ENCODE data around the gene ILF2. TPM values are rescaled to one million over a fixed set of nuclear protein-coding genes. Genes with fewer than 3 reads are reported as not detected.

The ILF2 gene
- total and polyA plus RNA-seq, 2 donors (not counting 1 experiment from before 2014, with no cell fraction given): 89.8 to 94.0 TPM

DNA sequence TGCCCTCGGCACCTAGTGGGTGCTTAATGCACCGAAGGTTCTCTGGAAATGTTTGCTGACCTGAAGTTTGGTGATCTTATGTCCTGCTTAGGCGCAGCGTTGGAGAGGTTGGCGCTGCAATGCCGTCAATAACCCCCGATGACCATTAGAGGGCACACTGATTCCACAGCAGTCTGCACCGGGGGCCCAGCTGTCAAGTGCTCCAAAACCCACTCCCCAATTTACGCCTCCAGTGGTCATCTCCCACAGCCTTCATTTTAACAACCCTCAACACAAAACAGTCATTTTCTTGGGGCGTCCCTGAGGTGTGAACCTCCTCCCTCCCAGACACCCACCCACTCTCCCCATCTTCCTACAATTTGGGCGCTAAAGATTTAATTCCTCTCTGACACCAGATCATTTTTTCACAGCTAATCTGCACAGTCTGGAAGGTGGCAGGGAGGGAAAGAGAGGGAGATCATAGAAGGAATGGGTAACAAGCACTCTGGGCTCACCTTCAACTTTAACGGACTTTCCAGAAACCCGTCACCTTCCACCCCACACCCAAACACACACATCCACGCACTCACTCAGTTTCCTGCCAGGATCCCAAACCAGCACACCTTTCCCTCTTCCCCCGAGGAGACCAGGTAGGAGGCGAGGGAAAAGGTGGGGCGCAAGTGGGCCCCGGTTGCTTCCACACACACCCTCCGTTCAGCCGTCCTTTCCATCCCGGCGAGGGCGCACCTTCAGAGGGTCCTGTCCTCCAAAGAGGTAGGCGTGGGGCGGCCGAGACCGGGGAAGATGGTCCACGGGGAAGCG is 7.1 kb upstream of the ILF2 start:
- DNase-seq: peak; percentile 73
- Histone ChIP-seq H3K9ac (ENCODE audit: low read length) (peak overlapping the region; percentile 63), H3K9me3 (ENCODE audit: control extremely low read depth in 1 of 3, control insufficient read depth in 2 of 3, insufficient read depth in 1 of 3, low read length in 2 of 3) (peaks cover 0 to 8% (median 0%) of the 10 kb centered on the region in 3 donors), H4K20me1 (ENCODE audit: control insufficient read depth, insufficient read depth, low read length, poor library complexity, severe bottlenecking) (no peaks in the 10 kb centered on the region), H3K27ac (ENCODE audit: low read length in 2 of 2) (no peak overlapping the region), H2AFZ (ENCODE audit: insufficient read depth, low read depth, low read length, poor library complexity, severe bottlenecking) (peak overlapping the region; percentile 86), H3K27me3 (replicated peaks in 1 of 4; ENCODE audit: control extremely low read depth in 1 of 4, control insufficient read depth in 3 of 4, insufficient read depth in 4 of 4, low read length in 3 of 4) (peaks cover 0 to 37% (median 24%) of the 10 kb centered on the region in 4 experiments), H3K4me2 (replicated peaks; ENCODE audit: low read depth, low read length, poor library complexity, severe bottlenecking) (peak overlapping the region; percentile 88), H3K4me1 (ENCODE audit: control insufficient read depth in 2 of 2, insufficient read depth in 2 of 2, low read length in 2 of 2) (peaks cover 26 to 30% of the 10 kb centered on the region in 2 donors), H3K36me3 (replicated peaks in 1 of 2; ENCODE audit: control extremely low read depth in 1 of 2, control insufficient read depth in 1 of 2, extremely low read depth in 1 of 2, insufficient read depth in 2 of 2, low read length in 1 of 2) (no peaks in the 10 kb centered on the region), H3K79me2 (ENCODE audit: control insufficient read depth, insufficient read depth, low read length) (no peaks in the 10 kb centered on the region), H3K4me3 (ENCODE audit: control extremely low read depth in 1 of 5, extremely low read depth in 1 of 5, insufficient read depth in 1 of 5, low read depth in 2 of 5, low read length in 4 of 5) (peak overlapping the region in 4 of 5 experiments; percentile 28 to 57 (median 50))
- Mint-ChIP-seq H3K27me3 (peaks cover 49% of the 10 kb centered on the region), H3K4me3 (peak overlapping the region; percentile 94), H3K27ac (peak overlapping the region; percentile 5), H3K9me3 (ENCODE audit: insufficient read depth) (no peaks in the 10 kb centered on the region), H3K4me1 (peaks cover 26% of the 10 kb centered on the region)
- WGBS (ENCODE audit: insufficient coverage): 4% methylated on average over 19 of the region's 29 CpGs
- ChIA-PET POLR2A (interaction anchor here (0.5 to 1.7 kb wide), 3 partner anchors 93 to 309 kb away, joined by 4 read pairs; no protein-coding TSS in a partner anchor), CTCF (interaction anchor here (0.6 to 6.4 kb wide), 16 partner anchors 65 to 313 kb away, joined by 3 to 50 read pairs (median 3); partner anchors contain the start of genes RAB13, RPS27 and SLC27A3)
- peak; percentile 77 for ATAC-seq (ENCODE audit: low read depth)
- intact Hi-C loops (cut with micrococcal nuclease): loop anchor here (1.0 to 10.0 kb wide), 4 partner anchors 71 to 308 kb away; partner anchors contain the start of genes RAB13 and S100A6
- TF ChIP-seq CTCF (IDR thresholded peaks at IDR 0.05) (peak; percentile 88), EZH2 (IDR thresholded peaks at IDR 0.05; ENCODE audit: borderline replicate concordance, insufficient read depth, low read depth, low read length, poor library complexity, severe bottlenecking) (no peak)

Measured in B cell (primary cell).